ENCODE data around the gene CDK5RAP3.
"Not testable (repeated sequence)": the region's sequence is repeated elsewhere in the genome, so short reads cannot be mapped to it uniquely, and the experiment has no call there.

The CDK5RAP3 gene, protein sequence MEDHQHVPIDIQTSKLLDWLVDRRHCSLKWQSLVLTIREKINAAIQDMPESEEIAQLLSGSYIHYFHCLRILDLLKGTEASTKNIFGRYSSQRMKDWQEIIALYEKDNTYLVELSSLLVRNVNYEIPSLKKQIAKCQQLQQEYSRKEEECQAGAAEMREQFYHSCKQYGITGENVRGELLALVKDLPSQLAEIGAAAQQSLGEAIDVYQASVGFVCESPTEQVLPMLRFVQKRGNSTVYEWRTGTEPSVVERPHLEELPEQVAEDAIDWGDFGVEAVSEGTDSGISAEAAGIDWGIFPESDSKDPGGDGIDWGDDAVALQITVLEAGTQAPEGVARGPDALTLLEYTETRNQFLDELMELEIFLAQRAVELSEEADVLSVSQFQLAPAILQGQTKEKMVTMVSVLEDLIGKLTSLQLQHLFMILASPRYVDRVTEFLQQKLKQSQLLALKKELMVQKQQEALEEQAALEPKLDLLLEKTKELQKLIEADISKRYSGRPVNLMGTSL

DNA sequence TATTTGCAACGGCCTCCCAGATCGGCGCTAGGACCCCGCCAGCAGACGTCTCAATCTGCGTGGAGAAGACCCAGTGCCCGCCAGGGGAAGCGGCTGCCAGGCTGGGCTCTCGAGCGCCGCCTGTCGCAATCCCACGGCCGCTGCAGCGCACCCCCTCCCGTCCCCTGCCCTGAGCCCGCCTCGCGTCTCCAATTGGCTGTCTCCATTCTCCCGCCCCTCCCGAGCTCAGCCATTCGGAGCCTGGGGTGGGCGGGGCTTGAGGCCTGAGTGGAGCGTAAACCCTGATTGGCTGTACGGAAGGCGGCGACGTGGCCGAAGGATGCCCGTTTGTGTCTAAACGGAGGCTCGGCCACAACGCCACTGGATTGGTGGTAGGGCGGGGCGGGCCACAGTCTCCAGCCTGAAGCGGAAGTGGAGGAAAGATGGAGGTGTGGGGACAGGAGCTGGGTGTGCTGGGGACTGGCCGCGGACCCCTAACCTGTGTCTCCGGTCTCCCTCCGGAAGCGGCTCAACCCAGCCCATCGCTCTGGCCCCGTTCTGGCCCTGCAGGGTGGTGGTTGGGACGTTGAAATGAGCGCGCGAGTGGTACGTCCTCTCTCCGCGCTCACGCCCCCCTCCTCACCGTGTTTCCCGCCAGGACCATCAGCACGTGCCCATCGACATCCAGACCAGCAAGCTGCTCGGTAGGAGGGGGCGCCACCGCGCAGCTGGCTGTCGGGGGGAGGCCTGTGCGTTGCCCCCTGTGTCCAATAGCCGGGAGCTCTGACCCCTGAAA, at the start of gene CDK5RAP3:
CDK5RAP3 (plus strand) TSS at position 389 of the 775 bp plus-strand sequence; CDS start at position 423, 34 bp downstream.
- DNase-seq: peak; percentile 98 to 99

DNA sequence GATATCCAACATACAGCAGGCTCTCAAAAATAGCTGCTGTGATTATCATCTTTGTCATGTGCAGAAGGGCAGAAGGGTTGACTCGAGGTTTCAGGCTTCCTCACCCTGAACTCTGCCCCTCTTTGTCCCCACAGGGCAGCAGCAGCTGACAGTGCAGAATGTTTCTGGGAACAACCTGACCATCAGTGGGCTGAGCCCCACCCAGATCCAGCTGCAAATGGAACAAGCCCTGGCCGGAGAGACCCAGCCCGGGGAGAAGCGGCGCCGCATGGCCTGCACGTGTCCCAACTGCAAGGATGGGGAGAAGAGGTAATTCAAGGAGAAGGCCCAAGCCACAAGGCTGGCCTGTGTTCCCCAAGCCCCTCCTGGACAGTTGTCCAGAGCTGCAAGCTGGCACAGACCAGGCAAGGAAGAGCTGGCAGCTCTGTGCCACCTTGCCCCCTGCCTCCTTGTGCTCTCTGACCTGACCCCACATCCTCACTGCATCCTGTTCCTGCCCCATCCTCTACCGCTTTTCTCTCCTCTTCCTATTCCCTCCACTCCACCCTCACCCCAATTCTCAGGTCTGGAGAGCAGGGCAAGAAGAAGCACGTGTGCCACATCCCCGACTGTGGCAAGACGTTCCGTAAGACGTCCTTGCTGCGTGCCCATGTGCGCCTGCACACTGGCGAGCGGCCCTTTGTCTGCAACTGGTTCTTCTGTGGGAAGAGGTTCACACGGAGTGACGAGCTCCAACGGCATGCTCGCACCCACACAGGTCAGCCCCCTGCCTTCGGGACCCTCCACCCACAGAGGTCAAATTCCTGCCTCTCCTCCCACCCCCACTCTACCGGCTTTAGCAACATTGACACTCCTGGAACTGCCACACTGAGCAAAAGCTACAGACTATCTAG, 45.9 kb upstream of the CDK5RAP3 start:
- no peak for DNase-seq

DNA sequence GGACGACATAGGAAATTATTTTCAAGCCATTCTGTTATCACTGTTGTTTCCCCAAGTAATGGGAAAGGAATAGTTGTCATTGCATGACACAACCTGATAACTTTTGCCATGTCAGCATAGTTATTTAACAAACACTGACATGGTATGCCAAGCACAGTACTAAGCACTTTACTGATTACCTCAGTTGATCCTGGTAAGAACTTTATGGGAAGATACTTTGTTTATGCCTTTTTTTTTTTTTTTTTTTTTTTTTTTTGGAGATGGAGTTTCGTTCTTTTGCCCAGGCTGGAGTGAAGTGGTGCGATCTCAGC, 45.3 kb upstream of the CDK5RAP3 start:
- DNase-seq: no peak

DNA sequence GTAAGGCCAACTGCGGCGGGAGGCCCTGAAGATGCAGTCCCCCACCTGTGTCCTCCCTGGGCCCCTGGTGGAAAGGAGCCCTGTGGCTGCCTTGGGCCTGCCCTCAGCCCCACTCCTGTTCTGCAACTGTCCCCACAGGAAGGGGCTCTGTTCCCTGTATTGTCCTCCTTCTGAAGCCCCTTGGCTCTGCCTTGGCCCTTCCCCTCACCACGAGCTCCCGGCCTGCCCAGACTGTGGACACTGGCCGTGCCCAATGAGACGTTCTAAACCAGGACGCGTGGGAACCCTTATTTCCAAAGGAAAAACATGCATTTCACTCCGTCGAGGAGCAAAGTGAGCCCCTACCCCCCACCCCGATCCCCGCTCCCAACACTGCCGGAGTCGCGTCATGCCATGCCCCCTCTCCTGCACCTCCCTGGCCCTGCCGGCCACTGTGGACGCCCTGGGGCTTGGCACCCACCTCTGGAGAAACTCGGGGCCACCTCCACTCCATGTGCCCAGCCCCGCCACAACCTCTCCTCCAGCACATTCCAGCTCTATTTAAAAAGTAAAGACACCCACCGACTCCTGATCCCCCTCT, 43.0 kb upstream of the CDK5RAP3 start:
- DNase-seq: no peak

DNA sequence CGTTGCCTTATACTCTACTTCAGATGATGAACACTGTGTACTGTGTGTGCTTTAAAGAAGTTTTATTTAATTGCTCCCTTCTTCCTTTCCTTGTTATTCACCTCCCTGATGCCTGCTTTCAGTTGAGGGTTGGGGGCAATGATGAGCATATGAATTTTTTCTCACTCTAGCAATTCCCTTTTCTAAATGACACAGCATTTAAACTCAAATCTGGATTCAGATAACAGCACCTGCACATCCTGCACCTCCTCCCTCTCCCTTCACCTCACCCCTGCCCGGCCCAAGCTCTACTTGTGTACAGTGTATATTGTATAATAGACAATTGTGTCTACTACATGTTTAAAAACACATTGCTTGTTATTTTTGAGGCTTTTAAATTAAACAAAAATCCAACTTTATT, 42.5 kb upstream of the CDK5RAP3 start:
- no peak for DNase-seq

DNA sequence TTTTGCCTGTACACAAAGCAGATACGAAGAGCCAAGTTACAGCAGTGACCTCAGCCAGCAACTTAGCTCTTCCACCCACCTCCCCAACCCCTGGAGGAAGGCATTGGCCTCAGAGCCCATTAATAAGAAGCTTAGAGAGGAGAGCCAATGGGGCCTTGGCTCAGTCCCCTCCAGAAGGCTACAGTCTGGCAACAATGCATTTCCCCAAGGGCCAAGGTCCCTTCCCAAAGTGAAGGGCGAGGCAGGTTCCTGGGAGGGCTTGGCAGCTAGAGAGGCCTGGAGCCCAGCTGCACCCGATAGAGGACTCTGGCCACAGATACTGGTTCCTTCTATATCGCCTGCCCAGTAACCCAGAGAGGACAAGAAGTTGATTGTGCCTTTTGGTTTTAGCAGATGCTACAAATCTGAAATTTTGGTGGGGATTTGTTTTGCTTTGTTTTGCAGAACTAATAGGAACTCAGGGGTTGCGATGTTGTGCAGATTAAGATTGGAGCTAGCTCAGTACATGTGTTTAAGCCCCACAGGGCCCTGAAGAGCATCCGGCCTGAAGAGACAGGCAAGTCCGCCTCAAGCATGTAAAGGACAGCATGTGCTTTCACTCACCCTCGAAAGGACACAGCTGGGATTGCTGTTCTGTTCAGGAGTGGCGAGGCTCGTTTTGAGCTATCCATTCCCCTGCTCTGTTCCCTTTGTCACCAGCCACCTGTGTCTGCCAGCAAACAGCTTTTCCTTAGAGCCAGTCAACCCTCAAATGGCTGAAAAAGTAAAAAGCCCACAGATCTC, 41.5 kb upstream of the CDK5RAP3 start:
- no peak for DNase-seq

DNA sequence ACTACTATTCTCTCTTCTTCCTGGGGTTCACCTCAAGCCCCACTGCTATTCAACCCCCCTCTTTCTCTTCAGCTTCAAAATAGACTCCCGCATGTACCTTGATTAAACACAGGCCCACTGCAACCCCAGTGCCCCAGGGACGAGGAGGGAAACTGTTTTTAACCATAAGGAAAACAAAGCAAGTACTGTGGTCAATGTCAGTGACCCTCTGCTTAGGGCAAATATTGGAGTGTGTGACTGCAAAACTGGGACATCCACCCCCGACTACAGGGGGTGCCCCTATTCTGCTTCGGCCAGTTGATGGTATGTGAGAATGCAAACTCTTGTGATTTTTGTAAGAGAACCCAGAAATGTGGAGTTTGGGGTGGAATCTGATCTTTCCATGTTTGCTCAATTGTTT, 39.1 kb upstream of the CDK5RAP3 start:
- no peak for DNase-seq

DNA sequence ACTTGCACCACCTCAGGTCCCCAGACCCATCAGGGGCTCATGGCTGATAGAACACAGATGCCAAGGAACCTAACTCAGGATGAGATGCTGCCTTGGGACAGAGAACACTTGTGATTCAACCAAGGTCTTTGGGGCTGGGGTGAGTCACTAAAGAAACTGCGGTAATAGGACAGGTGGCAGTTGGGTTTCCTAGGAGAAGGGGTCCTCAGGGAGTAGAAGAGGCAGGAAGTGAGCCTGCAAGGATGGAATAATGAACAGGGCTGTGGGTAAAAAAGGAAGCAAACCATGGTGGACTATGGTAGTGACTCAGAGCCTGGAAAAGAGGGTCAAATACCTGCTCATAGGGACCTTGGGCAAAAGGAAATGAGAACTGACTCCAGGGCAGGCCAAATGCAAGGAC, 36.1 kb upstream of the CDK5RAP3 start:
- no peak for DNase-seq

DNA sequence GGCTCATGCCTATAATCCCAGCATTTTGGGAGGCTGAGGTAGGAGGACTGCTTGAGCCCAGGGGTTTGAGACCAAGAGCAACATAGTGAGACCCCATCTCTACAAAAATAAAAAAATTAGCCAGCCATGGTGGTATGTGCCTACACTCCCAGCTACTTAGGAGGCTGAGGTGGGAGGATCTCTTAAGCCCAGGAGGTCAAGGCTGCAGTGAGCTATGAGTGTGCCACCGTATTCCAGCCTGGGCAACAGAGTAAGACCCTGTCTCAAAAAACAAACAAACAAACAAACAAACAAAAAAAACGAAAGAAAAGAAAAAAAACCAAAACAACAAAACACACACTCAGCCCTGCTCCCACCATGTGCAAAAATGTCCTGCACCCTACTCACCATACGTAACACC, 35.4 kb upstream of the CDK5RAP3 start:
- DNase-seq: not testable (repeated sequence)

DNA sequence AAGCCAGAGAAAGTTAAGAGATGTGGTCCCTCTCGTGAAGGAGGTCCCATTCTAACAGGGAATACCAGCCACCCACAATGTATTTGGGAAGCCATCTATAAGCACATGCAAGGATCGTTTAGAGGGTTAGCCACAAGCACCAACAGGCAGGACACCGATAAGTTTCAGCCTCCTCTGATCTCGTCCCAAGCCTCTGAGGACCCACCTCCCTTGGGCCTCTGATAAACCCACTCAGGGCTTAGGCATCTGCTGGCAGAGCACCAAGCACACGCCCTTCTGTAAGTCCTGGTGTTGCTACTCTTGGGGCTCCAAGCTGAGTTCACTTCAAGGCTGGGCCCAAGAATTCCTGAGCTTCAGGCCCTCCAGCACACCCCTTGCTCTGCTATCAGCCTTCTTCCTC, 35.0 kb upstream of the CDK5RAP3 start:
- DNase-seq: no peak

DNA sequence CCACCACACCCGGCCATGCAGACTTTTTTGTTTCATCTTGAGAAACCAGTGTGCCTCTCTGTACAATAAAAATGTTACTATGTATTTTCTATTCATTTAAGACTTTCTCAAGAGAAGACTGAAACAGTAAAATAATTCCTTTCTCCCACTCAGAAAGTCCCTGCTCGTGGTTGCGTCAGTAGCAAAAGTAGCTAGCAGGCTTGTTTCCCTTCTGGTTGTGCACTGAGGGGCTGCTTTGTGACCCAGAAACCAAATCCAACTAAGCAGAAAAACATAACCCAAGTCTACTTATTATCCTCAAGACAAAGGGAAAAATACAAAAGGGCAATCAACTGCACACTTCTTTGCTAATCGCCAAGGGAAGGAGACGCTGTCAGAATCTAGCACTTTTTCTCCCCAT, 33.0 kb upstream of the CDK5RAP3 start:
- no peak for DNase-seq

DNA sequence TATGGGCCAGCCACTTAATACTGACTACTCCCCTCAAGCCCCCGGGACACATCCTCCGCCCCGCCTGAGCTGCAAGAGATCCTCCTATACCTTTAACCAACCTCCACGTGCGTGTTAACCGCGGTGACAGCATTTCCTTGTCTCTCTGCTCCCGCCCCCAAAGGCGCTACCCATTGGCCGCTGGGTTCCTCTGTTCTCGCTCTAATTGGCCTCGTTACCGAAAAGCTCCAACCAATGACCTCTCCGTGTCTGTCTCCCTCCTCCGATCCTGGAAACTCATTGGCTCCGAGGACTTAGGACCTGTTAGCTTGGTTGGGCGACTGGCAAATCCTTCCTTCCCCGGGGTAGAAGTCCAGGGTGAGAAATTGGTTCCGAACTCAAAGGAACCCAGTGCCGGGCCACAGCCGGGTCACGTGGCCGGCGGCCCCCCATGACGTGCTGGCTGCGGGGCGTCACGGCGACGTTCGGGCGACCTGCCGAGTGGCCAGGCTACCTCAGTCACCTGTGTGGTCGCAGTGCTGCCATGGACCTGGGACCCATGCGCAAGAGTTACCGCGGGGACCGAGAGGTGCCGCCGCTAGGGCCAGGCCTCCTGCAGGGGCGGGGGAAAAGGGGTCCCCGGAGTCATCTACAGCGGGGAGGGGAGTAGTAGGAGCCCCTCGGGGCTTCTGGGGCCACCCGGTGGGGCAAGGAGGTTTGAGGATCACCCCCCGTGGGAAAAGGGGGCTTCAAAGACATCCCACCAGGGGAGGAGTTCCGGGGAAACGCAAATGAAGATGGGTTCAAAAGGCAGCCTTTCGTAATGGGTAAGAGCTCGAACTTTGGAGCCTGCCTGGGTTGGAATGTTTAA, 29.4 kb upstream of the CDK5RAP3 start, which contains the start of gene PNPO:
PNPO (plus strand) TSS at position 326 of the 850 bp plus-strand sequence; CDS start at position 431, 105 bp downstream.
- DNase-seq: peak; percentile 72 to 77

DNA sequence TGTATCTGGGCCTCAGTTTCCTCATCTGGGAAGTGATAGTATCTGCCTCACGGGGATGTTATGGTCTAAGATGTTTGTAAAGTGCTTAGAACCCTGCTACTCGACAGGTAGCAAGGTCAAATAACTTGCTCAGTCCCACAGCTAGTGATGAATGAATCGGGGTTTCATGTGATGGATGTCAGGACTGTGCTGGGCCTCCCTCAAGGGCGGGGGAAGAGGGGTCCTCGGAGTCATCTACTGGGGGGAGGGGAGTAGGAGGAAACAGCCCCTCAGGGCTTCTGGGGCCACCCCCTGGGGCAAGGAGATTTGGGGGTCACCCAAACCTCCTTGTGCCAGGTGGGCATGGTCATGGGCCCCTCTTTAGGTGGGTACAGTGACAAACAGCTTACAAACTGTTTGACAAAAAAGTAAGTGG, 28.8 kb upstream of the CDK5RAP3 start:
- DNase-seq: no peak

DNA sequence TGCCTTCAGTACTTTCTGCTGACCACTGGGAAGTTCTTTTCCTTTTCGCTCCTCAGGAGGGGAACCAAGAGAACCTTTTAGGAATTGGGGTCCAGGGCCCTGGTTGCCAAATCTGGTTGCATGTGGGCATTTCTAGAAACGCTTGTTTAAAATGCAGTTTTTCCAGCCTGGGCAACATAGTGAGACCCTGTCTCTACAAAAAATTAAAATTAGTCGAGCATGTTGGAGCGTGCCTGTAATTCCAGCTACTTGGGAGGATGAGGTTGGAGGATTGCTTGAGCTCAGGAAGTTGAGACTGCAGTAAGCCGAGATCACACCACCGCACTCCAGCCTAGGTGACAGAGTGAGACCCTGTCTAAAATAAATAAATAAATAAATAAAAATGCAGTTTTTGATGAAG, 28.3 kb upstream of the CDK5RAP3 start:
- no peak for DNase-seq

DNA sequence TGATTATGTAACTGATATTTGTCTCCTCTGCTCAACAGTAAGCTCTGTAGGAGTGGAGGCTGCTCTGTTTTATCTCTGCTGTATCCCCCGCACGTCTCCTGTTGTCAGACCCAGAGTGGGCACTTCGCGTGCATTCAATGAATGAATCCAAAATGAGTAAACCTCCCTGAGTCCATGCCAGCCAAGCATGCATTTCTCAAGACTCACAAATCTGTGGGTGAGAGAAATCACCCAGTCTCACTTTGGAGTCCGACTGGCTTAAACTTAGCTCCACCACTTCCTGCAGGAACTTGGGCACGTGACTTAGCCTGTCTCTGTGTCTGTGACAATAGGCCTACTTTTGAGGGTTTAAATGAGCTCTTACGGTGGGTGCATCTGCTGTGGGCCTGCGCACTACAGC, 25.8 kb upstream of the CDK5RAP3 start:
- no peak for DNase-seq

DNA sequence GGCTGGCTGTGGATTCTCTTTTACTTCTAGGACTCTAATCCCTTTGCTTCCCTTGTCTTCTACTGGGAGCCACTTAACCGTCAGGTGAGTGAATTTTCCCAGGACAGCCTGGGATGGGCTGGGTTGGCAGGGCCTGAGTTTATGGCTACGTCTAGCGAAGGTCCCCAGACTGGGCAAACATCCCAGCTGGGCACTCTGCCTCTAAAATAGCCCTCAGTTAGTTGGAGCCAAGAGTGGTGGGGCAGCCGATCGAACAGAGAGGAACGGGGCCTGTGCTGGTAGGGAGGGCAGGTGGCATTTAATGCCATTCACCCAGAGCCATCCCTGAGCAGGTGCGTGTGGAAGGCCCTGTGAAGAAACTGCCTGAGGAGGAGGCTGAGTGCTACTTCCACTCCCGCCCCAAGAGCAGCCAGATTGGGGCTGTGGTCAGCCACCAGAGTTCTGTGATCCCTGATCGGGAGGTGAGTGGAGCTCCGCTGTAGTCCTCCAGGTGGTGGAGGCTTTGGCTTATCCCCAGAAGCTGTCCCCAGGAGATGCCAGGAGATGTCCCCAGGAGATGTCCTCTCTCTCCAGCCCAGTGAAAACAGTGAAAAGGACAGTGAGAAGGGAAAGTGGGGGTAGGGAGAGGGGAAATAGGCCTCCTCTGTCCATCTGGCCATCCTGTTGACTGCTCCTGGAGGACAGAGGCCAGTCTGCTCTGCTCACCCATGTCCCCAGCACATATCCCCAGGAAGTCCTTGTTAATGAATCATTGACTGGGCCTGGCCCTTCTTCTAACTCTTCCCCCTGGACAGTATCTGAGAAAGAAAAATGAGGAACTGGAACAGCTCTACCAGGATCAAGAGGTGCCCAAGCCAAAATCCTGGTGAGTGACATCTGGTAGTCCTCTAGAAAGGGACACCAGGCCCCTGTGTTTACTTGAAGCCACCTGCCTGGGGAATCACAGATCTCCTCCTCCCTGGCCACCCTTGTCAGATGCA, 25.1 kb upstream of the CDK5RAP3 start:
- DNase-seq: no peak

DNA sequence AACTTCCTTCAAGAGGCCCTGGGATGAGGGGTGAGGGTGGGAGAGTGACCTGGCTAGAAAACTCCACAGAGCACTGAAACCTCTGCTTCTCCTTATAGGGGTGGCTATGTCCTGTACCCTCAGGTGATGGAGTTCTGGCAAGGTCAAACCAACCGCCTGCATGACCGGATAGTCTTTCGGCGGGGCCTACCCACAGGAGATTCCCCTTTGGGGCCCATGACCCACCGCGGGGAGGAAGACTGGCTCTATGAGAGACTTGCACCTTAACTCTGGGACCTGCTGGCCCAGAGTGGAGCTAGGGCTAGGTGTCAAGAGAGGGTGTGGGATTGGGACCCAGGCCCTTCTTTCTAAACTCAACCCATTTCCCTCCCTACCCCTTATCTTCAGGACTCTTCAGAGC, 24.4 kb upstream of the CDK5RAP3 start:
- no peak for DNase-seq

DNA sequence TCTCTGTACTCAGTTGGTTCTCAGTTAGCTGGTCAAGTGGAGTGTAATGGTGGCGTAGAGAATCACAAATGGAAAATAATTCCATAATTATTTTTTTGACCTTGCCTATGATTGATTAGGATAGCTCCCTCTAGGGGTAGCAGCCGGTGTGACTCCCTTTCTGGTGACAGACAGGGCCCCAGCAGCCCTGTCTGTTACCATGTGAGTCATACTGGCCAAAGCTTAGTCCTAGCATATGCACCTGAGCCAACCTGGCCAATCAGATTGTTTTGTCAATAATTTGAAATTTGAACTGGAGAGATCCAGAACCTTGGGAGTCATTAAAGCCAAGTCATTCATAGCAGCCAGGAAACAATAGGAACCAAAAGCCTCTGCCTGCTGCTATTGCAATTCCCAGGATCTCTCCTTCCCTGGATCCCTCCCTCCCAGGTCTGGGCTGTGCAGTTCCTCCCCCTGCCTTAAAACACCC, 23.9 kb upstream of the CDK5RAP3 start:
- peak; percentile 21 to 48 for DNase-seq

DNA sequence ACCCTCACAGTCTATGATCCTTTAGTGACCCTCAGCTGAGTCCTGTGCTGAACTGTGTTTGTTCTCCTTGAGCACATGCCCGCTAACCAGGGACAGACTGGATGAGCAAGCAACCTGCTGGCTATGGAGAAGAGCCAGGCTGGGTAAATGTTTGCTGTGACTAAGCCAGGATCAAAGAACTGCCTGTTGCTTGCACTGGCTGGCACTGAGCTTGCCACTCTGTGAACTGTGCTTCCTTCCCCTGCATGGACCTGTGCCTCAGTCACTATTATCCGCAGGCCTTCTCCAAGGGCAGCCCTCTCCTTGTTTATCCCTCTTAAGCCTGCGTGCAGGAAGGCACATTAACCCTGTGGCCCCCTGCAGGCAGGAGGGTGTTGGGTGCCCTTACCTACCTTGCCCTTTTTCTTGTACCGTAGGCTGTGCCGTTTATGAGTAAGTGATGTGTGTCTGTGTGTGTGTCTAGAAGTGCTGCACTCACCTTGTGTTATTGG, 22.2 kb upstream of the CDK5RAP3 start:
- no peak for DNase-seq

Measured in NCI-H187 (cell line).